HepG2 (cell line): Measurements from ENCODE around the gene UBL7. TPM values are rescaled to one million over a fixed set of nuclear protein-coding genes. Genes with fewer than 3 reads are reported as not detected.
A peak's percentile ranks its signal among the peaks of the same experiment; 100 is the strongest.

Experiments
- BCL6 ChIP-seq: IDR thresholded peaks from 2 replicates; pipeline ENCODE4 v1.6.1; 2016; ENCODE audit warnings: missing genetic modification reagents, missing compliant biosample characterization
- ESRRA ChIP-seq: sonication (generic); formaldehyde crosslinking; IDR thresholded peaks from 2 replicates; pipeline ENCODE4 v1.5.1; 2020; ENCODE audit warnings: mild to moderate bottlenecking, low read depth, missing genetic modification reagents
- ETV5 ChIP-seq: IDR thresholded peaks from 2 replicates; pipeline ENCODE4 v1.6.1; 2018; ENCODE audit warnings: missing biosample characterization, missing genetic modification reagents, inconsistent platforms, borderline replicate concordance
- HDAC1 ChIP-seq: sonication (generic); formaldehyde crosslinking; IDR thresholded peaks from 2 replicates; pipeline ENCODE4 v1.5.1; 2020; ENCODE audit warnings: mild to moderate bottlenecking, missing genetic modification reagents
- HNF4A ChIP-seq: sonication (generic); formaldehyde crosslinking; IDR thresholded peaks from 2 replicates; pipeline ENCODE4 v1.4.0; 2020; ENCODE audit warnings: missing genetic modification reagents
- HOXA3 ChIP-seq: sonication (generic); formaldehyde crosslinking; IDR thresholded peaks from 2 replicates; pipeline ENCODE4 v1.5.0; 2020; ENCODE audit warnings: missing genetic modification reagents
- MED1 ChIP-seq: sonication (generic); formaldehyde crosslinking; IDR thresholded peaks from 2 replicates; pipeline ENCODE4 v1.4.0; 2020; ENCODE audit warnings: missing genetic modification reagents
- POLR2A ChIP-seq, 2 experiments: IDR thresholded peaks; 2 replicates each; pipeline ENCODE4 v1.6.1; 2011; ENCODE audit warnings: low read depth in 2 of 2, low read length in 2 of 2, mild to moderate bottlenecking in 1 of 2, moderate library complexity in 1 of 2; ENCODE audit not compliant: insufficient read depth in 1 of 2
- SALL1 ChIP-seq: sonication (generic); formaldehyde crosslinking; IDR thresholded peaks from 2 replicates; pipeline ENCODE4 v1.8.0; 2022; ENCODE audit warnings: mild to moderate bottlenecking, missing genetic modification reagents
- SIX4 ChIP-seq: sonication (generic); formaldehyde crosslinking; IDR thresholded peaks from 2 replicates; pipeline ENCODE4 v1.4.0; 2020; ENCODE audit warnings: missing genetic modification reagents
- SKIL ChIP-seq: sonication (generic); formaldehyde crosslinking; IDR thresholded peaks from 2 replicates; pipeline ENCODE4 v1.8.0; 2022; ENCODE audit warnings: missing genetic modification reagents, mild to moderate bottlenecking, moderate library complexity, borderline replicate concordance
- ZBTB14 ChIP-seq: sonication (generic); formaldehyde crosslinking; IDR thresholded peaks from 2 replicates; pipeline ENCODE4 v1.4.0; 2020; ENCODE audit warnings: missing genetic modification reagents
- ZNF263 ChIP-seq: sonication (generic); formaldehyde crosslinking; IDR thresholded peaks from 2 replicates; pipeline ENCODE4 v1.4.0; 2020; ENCODE audit warnings: missing genetic modification reagents
- ZNF564 ChIP-seq: sonication (generic); formaldehyde crosslinking; IDR thresholded peaks from 2 replicates; pipeline ENCODE4 v1.8.1; 2023; ENCODE audit warnings: mild to moderate bottlenecking, missing genetic modification reagents
- ZNF766 ChIP-seq: sonication (generic); formaldehyde crosslinking; IDR thresholded peaks from 2 replicates; pipeline ENCODE4 v1.5.0; 2020; ENCODE audit warnings: missing genetic modification reagents, borderline replicate concordance
- polyA plus RNA-seq, 8 experiments: library from polyadenylated mRNA; depleted of rRNA in 3 of 8; stranded (reverse) in 7 of 8; unstranded in 1 of 8; fragments of >200 nt; fragmentation: Illumina TruSeq in 4 of 8; extraction: Trizol in 4 of 8; gene quantifications; 2 replicates each; pipeline versions ENCODE4 v1.2.1 to v1.2.3, GENCODE V29; 2011 to 2016; ENCODE audit warnings: low read depth in 4 of 8, missing spikeins in 1 of 8, mixed read lengths in 1 of 8; ENCODE audit not compliant: insufficient read depth in 1 of 8
- total RNA-seq, 5 experiments: library from RNA; depleted of rRNA; stranded (reverse); fragments of >200 nt; fragmentation: Illumina TruSeq; extraction: Trizol; gene quantifications; 2 replicates each; pipeline ENCODE4 v1.2.3, GENCODE V29; 2016; ENCODE audit warnings: low read depth in 1 of 5
- TF ChIP-seq, protein P1 (sequence below): sonication (generic); formaldehyde crosslinking; IDR thresholded peaks from 2 replicates; pipeline ENCODE4 v1.4.0; 2020; ENCODE audit warnings: mild to moderate bottlenecking, missing genetic modification reagents, borderline replicate concordance
- TF ChIP-seq, protein P2 (sequence below): sonication (generic); formaldehyde crosslinking; conservative IDR thresholded peaks from 2 replicates; pipeline ENCODE4 v1.4.0; 2020; ENCODE audit warnings: mild to moderate bottlenecking, missing genetic modification reagents, moderate library complexity

UBL7 gene
- total and polyA plus RNA-seq, 2 of the 13 experiments (the other 11 are each of a cell fraction or from before 2014, with no cell fraction given), result 55.0 to 63.5 TPM

DNA sequence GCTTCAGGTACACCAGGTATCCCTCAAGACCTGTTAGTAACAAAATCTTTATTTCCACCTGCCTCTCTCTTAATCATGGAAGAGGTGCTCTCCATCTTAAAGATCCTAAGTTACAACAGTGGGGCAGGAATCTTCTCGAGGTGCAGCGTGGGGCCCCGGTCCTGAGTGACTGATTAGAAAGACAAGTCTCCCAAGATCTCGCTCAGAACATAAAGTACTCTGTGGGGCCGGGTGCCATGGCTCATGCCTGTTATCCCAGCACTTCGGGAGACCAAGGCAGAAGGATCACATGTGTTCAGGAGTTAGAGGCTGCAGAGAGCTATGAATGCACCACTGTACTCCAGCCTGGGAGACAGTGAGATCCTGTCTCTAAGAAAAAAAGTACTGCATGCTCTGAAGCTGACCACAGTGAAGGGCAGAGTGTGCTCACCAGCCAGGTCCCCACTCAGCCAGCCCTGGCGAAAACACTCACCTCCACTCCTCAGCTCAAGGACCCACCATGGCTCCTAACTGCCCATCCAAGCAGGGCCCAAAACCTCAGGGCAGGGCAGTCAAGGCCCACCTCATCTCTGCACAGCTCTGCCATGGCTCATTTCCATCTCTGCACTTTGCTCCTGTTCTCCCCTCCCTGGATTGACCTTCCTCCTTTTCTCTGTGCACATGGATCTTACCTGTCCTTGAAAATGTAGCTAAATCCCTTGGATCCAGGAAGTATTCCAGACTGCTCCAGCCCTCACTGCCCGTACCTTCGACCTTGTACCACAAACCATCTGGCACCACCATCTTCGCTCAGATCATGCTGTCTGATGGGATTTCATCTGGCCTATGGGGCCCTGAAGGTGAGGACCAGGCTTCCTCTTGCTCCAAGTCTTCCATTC is 34.3 kb downstream of the UBL7 start (continued):
- TF ChIP-seq, protein P1, sequence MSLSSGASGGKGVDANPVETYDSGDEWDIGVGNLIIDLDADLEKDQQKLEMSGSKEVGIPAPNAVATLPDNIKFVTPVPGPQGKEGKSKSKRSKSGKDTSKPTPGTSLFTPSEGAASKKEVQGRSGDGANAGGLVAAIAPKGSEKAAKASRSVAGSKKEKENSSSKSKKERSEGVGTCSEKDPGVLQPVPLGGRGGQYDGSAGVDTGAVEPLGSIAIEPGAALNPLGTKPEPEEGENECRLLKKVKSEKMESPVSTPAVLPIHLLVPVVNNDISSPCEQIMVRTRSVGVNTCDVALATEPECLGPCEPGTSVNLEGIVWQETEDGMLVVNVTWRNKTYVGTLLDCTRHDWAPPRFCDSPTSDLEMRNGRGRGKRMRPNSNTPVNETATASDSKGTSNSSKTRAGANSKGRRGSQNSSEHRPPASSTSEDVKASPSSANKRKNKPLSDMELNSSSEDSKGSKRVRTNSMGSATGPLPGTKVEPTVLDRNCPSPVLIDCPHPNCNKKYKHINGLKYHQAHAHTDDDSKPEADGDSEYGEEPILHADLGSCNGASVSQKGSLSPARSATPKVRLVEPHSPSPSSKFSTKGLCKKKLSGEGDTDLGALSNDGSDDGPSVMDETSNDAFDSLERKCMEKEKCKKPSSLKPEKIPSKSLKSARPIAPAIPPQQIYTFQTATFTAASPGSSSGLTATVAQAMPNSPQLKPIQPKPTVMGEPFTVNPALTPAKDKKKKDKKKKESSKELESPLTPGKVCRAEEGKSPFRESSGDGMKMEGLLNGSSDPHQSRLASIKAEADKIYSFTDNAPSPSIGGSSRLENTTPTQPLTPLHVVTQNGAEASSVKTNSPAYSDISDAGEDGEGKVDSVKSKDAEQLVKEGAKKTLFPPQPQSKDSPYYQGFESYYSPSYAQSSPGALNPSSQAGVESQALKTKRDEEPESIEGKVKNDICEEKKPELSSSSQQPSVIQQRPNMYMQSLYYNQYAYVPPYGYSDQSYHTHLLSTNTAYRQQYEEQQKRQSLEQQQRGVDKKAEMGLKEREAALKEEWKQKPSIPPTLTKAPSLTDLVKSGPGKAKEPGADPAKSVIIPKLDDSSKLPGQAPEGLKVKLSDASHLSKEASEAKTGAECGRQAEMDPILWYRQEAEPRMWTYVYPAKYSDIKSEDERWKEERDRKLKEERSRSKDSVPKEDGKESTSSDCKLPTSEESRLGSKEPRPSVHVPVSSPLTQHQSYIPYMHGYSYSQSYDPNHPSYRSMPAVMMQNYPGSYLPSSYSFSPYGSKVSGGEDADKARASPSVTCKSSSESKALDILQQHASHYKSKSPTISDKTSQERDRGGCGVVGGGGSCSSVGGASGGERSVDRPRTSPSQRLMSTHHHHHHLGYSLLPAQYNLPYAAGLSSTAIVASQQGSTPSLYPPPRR (CRISPR knock-in tag), result peak; percentile 14; the same call in 1 of the 2 replicates
- no peak for TF ChIP-seq POLR2A (IDR thresholded peaks at IDR 0.05; ENCODE audit: insufficient read depth in 1 of 2, low read depth in 2 of 2, low read length in 2 of 2)
- TF ChIP-seq ZNF766 (CRISPR knock-in tag), result no peak
- peak; percentile 18; the same call in 1 of the 2 replicates for TF ChIP-seq HOXA3 (CRISPR knock-in tag)
- 0 out of 2 replicates have a peak, but pooled peaks have one; percentile 35 for TF ChIP-seq SALL1
- TF ChIP-seq, protein P2, sequence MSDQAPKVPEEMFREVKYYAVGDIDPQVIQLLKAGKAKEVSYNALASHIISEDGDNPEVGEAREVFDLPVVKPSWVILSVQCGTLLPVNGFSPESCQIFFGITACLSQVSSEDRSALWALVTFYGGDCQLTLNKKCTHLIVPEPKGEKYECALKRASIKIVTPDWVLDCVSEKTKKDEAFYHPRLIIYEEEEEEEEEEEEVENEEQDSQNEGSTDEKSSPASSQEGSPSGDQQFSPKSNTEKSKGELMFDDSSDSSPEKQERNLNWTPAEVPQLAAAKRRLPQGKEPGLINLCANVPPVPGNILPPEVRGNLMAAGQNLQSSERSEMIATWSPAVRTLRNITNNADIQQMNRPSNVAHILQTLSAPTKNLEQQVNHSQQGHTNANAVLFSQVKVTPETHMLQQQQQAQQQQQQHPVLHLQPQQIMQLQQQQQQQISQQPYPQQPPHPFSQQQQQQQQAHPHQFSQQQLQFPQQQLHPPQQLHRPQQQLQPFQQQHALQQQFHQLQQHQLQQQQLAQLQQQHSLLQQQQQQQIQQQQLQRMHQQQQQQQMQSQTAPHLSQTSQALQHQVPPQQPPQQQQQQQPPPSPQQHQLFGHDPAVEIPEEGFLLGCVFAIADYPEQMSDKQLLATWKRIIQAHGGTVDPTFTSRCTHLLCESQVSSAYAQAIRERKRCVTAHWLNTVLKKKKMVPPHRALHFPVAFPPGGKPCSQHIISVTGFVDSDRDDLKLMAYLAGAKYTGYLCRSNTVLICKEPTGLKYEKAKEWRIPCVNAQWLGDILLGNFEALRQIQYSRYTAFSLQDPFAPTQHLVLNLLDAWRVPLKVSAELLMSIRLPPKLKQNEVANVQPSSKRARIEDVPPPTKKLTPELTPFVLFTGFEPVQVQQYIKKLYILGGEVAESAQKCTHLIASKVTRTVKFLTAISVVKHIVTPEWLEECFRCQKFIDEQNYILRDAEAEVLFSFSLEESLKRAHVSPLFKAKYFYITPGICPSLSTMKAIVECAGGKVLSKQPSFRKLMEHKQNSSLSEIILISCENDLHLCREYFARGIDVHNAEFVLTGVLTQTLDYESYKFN (CRISPR knock-in tag), result 0 out of 2 replicates have a peak, but pooled peaks have one; percentile 19
- TF ChIP-seq HDAC1 (CRISPR knock-in tag), result 0 out of 2 replicates have a peak, but pooled peaks have one; percentile 30
- TF ChIP-seq ZNF263, result no peak
- no peak for TF ChIP-seq SIX4 (CRISPR knock-in tag)
- TF ChIP-seq HNF4A (CRISPR knock-in tag), result peak; percentile 78
- TF ChIP-seq ETV5 (CRISPR knock-in tag), result peak; percentile 55; the same call in 1 of the 2 replicates
- peak; percentile 44; the same call in 1 of the 2 replicates for TF ChIP-seq ESRRA (CRISPR knock-in tag)
- peak; percentile 13; the same call in 1 of the 2 replicates for TF ChIP-seq BCL6 (CRISPR knock-in tag)
- peak; percentile 53; the same call in 1 of the 2 replicates for TF ChIP-seq SKIL (CRISPR knock-in tag)
- no peak for TF ChIP-seq ZNF564 (CRISPR knock-in tag)
- no peak for TF ChIP-seq ZBTB14
- TF ChIP-seq MED1 (CRISPR knock-in tag), result no peak; the same call in 1 of the 2 replicates
